Airway epithelial cell (primary cell): Measurements from ENCODE around the gene SLC39A5. TPM values are rescaled to one million over a fixed set of nuclear protein-coding genes. Genes with fewer than 3 reads are reported as not detected.

Experiments
- total RNA-seq: library from RNA; depleted of rRNA; stranded (reverse); fragments of >200 nt; gene quantifications from 2 replicates; pipeline ENCODE4 v1.2.3, GENCODE V29; 2015

Gene SLC39A5
- not detected in 2 replicates for total RNA-seq

GRCh38 chr12:56229916-56230431 is at the start of gene SLC39A5:
Gene SLC39A5, plus strand, starts transcription at chr12:56230051. Its CDS starts 1,224 bp downstream, at chr12:56231275.

GRCh38 chr12:56189099-56189917 is 40.5 kb upstream of the SLC39A5 start, which contains the start of gene SMARCC2:
Gene SMARCC2, minus strand, starts transcription at chr12:56189483. Its CDS starts 22 bp downstream, at chr12:56189461.

GRCh38 chr12:56221757-56222530 is 7.9 kb upstream of the SLC39A5 start, which contains the start of gene RNF41:
Gene RNF41, minus strand, starts transcription at chr12:56221922. Its CDS starts 7,875 bp downstream, at chr12:56214047.

GRCh38 chr12:56224102-56224701 is 5.6 kb upstream of the SLC39A5 start, which contains the start of gene NABP2:
Gene NABP2, plus strand, starts transcription at chr12:56224342. Its CDS starts 515 bp downstream, at chr12:56224857.

GRCh38 chr12:56258068-56258819 is 28.4 kb downstream of the SLC39A5 start, which contains the start of gene ANKRD52:
Gene ANKRD52, minus strand, starts transcription at chr12:56258384. Its CDS starts 115 bp downstream, at chr12:56258269.

GRCh38 chr12:56266693-56267442 is 37.0 kb downstream of the SLC39A5 start, which contains the start of gene COQ10A:
Gene COQ10A, plus strand, starts transcription at chr12:56266942. Its CDS starts 177 bp downstream, at chr12:56267119.

Other genes with a start within 250 kb of the SLC39A5 start
- 14.6 and 15.9 TPM in 2 replicates for gene SUOX, start 232.8 kb upstream of the SLC39A5 start, total RNA-seq
- gene IKZF4, start 209.0 kb upstream of the SLC39A5 start, total RNA-seq, result 2.2 and 4.6 TPM in 2 replicates
- 1,471 and 1,883 TPM in 2 replicates for gene RPS26, start 188.1 kb upstream of the SLC39A5 start, total RNA-seq
- gene ERBB3, start 149.9 kb upstream of the SLC39A5 start, total RNA-seq, result 22.6 and 36.5 TPM in 2 replicates
- 322 and 323 TPM in 2 replicates for gene PA2G4, start 125.5 kb upstream of the SLC39A5 start, total RNA-seq
- gene RPL41, start 113.4 kb upstream of the SLC39A5 start, total RNA-seq, result 4,695 and 6,389 TPM in 2 replicates
- gene ZC3H10, start 111.8 kb upstream of the SLC39A5 start, total RNA-seq, result 0.98 and 2.2 TPM in 2 replicates
- gene ESYT1, start 101.8 kb upstream of the SLC39A5 start, total RNA-seq, result 152 and 202 TPM in 2 replicates
- gene MYL6B, start 77.5 kb upstream of the SLC39A5 start, total RNA-seq, result 56.0 and 95.3 TPM in 2 replicates
- gene MYL6, start 71.7 kb upstream of the SLC39A5 start, total RNA-seq, result 1,958 and 2,366 TPM in 2 replicates
- 22.7 and 28.4 TPM in 2 replicates for gene SMARCC2, start 40.6 kb upstream of the SLC39A5 start, total RNA-seq
- 32.7 and 36.3 TPM in 2 replicates for gene RNF41, start 8.1 kb upstream of the SLC39A5 start, total RNA-seq
- 43.2 and 50.9 TPM in 2 replicates for gene NABP2, start 5.7 kb upstream of the SLC39A5 start, total RNA-seq
- 12.4 and 18.3 TPM in 2 replicates for gene ANKRD52, start 28.3 kb downstream of the SLC39A5 start, total RNA-seq
- gene COQ10A, start 36.9 kb downstream of the SLC39A5 start, total RNA-seq, result 7.8 and 18.3 TPM in 2 replicates
- gene CS, start 70.3 kb downstream of the SLC39A5 start, total RNA-seq, result 111 and 144 TPM in 2 replicates
- 78.9 and 88.9 TPM in 2 replicates for gene CNPY2, start 85.9 kb downstream of the SLC39A5 start, total RNA-seq
- 12.6 and 15.4 TPM in 2 replicates for gene PAN2, start 103.9 kb downstream of the SLC39A5 start, total RNA-seq
- gene IL23A, start 108.8 kb downstream of the SLC39A5 start, total RNA-seq, result 0.92 TPM in 1 of 2 replicates, not detected in the other
- gene STAT2, start 130.1 kb downstream of the SLC39A5 start, total RNA-seq, result 36.3 and 37.5 TPM in 2 replicates
- gene APOF, start 132.8 kb downstream of the SLC39A5 start, total RNA-seq, result not detected in 2 replicates
- 14.2 and 17.8 TPM in 2 replicates for gene TIMELESS, start 219.4 kb downstream of the SLC39A5 start, total RNA-seq
- not detected in 2 replicates for gene MIP, start 224.6 kb downstream of the SLC39A5 start, total RNA-seq
- 1.9 and 2.0 TPM in 2 replicates for gene SPRYD4, start 238.5 kb downstream of the SLC39A5 start, total RNA-seq